ENCODE results near the gene SLC22A7.

Gene SLC22A7, protein sequence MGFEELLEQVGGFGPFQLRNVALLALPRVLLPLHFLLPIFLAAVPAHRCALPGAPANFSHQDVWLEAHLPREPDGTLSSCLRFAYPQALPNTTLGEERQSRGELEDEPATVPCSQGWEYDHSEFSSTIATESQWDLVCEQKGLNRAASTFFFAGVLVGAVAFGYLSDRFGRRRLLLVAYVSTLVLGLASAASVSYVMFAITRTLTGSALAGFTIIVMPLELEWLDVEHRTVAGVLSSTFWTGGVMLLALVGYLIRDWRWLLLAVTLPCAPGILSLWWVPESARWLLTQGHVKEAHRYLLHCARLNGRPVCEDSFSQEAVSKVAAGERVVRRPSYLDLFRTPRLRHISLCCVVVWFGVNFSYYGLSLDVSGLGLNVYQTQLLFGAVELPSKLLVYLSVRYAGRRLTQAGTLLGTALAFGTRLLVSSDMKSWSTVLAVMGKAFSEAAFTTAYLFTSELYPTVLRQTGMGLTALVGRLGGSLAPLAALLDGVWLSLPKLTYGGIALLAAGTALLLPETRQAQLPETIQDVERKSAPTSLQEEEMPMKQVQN

DNA sequence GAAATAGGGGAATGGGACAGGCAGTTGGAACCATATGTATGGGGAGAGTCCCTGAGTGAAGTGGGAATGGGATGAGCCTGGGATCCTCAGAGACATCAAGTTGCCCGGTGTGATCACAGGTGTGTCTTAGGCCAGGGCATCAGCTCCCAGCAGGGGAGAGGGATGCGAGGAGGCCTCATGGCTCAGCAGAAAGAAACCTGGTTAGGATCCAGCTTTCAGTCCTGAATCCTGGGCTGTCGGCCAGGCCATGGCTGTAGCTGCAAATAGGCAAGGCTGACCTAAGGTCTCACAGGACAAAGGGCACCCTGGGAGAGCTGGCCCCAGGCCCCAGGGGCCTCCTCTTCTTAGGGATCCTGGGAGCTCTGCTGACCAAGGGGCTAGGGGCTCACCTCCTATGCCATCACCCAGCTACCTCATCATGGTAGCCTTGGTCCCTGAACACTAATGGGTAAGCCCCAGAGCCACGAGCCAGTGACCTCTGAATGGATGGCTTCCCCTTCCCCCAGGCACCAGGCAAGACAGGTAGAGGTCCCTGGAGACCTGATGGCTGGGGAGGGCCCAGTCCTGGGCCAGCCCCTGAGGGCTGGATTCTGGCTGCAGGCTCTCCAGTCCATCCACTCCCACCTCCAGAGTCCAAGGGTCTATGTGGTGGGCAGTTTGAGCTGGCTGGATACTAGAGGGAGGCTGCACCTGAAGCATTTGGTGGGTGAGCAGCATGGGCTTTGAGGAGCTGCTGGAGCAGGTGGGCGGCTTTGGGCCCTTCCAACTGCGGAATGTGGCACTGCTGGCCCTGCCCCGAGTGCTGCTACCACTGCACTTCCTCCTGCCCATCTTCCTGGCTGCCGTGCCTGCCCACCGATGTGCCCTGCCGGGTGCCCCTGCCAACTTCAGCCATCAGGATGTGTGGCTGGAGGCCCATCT is at the start of gene SLC22A7:
Gene SLC22A7 (plus strand): TSS at position 617 of the 921 bp plus-strand sequence. CDS start 99 bp downstream, at position 716.
- DNase-seq: no peak

GRCh38 chr6:43248791-43249190 is 49.3 kb upstream of the SLC22A7 start:
- DNase-seq: no peak

- DNase-seq: no peak
These were observed 47.1 kb upstream of the SLC22A7 start for GRCh38 chr6:43250992-43251373.

GRCh38 chr6:43253401-43253800 is 44.7 kb upstream of the SLC22A7 start:
- no peak for DNase-seq

GRCh38 chr6:43254138-43254817 is 43.8 kb upstream of the SLC22A7 start:
- no peak for DNase-seq

GRCh38 chr6:43254846-43255245 is 43.2 kb upstream of the SLC22A7 start:
- no peak for DNase-seq

- DNase-seq: no peak
These were observed 42.5 kb upstream of the SLC22A7 start for GRCh38 chr6:43255408-43256054.

- no peak for DNase-seq
These were observed 41.2 kb upstream of the SLC22A7 start for GRCh38 chr6:43256670-43257366.

GRCh38 chr6:43257367-43258145 is 40.5 kb upstream of the SLC22A7 start:
- no peak for DNase-seq

DNA sequence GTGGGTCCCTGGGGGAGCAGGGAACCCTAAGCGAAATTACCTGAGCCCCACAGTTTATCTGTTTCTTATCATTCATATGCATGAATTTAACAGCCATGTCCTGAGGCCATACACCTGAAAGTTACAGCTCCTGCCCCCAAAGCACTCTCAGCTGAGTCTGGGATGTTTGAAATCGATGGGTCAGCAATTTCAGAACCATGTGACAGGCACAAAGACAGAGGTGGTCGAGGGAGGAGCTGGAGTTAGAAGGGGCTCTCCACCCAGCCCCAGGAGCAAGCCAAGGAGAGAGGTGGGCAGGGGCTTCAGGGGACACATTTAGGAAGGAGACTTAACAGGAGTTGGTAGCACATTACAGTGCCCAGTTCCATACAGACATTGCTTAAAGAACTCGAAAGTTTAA is 39.9 kb upstream of the SLC22A7 start:
- no peak for DNase-seq

- DNase-seq: no peak
These were observed 39.0 kb upstream of the SLC22A7 start for GRCh38 chr6:43258807-43259686.

DNA sequence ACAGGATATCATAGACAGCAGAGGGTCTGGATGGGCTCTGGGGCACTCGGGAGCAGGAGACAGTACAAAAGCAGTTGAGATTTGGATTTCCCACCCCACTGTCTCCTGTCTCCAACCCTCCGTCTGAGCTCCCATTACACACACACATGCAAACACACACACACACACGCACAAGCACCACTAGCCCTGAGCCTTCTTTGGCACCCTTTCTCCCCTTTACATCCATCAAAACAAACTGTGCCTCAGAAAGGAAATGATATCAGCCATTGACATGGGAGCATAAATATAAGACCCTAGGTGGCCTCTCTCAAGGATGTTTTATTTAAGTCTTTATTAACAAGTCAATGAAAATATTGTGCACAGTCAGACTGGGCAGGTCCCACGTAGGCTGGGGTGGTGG is 37.3 kb upstream of the SLC22A7 start:
- DNase-seq: no peak

- DNase-seq: no peak
These were observed 36.9 kb upstream of the SLC22A7 start for GRCh38 chr6:43261198-43261597.

- DNase-seq: no peak
These were observed 35.9 kb upstream of the SLC22A7 start for GRCh38 chr6:43262000-43262779.

DNA sequence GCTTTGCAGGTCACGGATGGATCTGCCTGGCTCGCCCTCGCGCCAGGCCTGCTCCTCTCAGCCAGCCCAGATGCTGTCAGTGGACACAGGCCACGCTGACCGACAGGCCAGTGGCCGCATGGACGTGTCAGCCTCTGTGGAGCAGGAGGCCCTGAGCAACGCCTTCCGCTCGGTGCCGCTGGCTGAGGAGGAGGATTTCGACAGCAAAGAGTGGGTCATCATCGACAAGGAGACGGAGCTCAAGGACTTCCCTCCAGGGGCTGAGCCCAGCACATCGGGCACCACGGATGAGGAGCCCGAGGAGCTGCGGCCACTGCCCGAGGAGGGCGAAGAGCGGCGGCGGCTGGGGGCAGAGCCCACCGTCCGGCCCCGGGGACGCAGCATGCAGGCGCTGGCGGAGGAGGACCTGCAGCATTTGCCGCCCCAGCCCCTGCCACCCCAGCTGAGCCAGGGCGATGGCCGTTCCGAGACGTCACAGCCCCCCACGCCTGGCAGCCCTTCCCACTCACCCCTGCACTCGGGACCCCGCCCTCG is 35.2 kb upstream of the SLC22A7 start:
- DNase-seq: no peak

- peak; percentile 85 for DNase-seq
These were observed 34.5 kb upstream of the SLC22A7 start for GRCh38 chr6:43263314-43264178.

DNA sequence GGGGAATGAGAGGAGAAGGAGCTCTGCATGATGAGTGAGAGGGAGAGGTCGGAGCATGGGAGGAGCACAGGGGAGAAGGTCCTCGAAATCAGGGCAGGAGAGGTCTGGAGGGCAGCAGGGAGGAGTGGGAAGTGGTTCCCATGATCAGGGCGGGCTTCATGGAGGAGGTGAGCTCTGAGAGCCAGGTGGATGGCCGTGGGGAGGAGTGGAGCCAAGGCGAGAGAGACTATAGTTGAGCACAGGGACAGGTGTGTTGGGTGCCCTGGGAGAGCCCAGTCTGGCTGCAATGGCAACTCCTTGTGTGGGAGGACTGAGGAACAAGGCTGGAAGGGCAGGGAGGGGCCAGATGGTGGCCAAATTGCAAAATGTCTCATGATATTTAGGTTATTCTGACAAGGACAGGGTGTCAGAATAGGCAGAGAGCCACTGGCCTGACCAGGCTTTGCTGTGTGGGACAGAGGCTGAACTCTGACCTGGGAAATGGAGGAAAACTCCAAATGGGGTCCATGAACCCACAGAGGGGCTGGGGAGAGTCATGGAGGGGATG is 33.4 kb upstream of the SLC22A7 start:
- no peak for DNase-seq
